Body of pancreas (tissue), 4 donors: Measurements from ENCODE around the gene SP2. TPM values are rescaled to one million over a fixed set of nuclear protein-coding genes. Genes with fewer than 3 reads are reported as not detected.

Experiments used
- ATAC-seq: fragments of 150-250 bp; one replicate; pipeline ENCODE4 v1.9.1; 2016
- DNase-seq, 4 donors: peaks; one replicate each; pipeline ENCODE4 v3.0.0-alpha.2; 2019
- H3K27ac ChIP-seq, 4 donors: fragments of 200-600 bp; sonication (generic); 1 replicate in 3 of 4; 2 replicates in 1 of 4; pipeline versions ENCODE4 v1.5.1 to v1.6.1; 2016 to 2019; ENCODE audit warnings: mild to moderate bottlenecking in 1 of 4, mixed read lengths in 1 of 4, moderate library complexity in 1 of 4
- H3K27me3 ChIP-seq, 2 donors: fragments of 200-600 bp; sonication (generic); one replicate each; pipeline ENCODE4 v1.6.0; 2016; ENCODE audit warnings: mild to moderate bottlenecking in 1 of 2
- H3K36me3 ChIP-seq, 2 donors: fragments of 200-600 bp; sonication (generic); replicated peaks in 1 of 2; 2 replicates each; pipeline ENCODE4 v1.5.1; 2016; ENCODE audit warnings: low read depth in 2 of 2; ENCODE audit not compliant: insufficient read depth in 1 of 2
- H3K4me1 ChIP-seq: fragments of 200-600 bp; sonication (generic); one replicate; pipeline ENCODE4 v1.6.0; 2016
- H3K4me3 ChIP-seq, 2 donors: fragments of 200-600 bp; sonication (generic); 1 replicate in 1 of 2; 2 replicates in 1 of 2; pipeline ENCODE4 v1.5.1; 2016 to 2019
- H3K9me3 ChIP-seq, 3 donors: fragments of 200-600 bp; sonication (generic); 1 replicate in 2 of 3; 2 replicates in 1 of 3; pipeline ENCODE4 v1.5.1; 2016
- CTCF ChIP-seq, 7 experiments: fragments of 450-650 bp in 4 of 7; fragments of 200-600 bp in 3 of 7; sonication (generic) in 3 of 7; IDR thresholded peaks; one replicate each; pipeline ENCODE4 v1.5.1; 2016 to 2019; ENCODE audit warnings: antibody characterized with exemption in 7 of 7
- POLR2A ChIP-seq, 3 donors: fragments of 450-650 bp; IDR thresholded peaks; one replicate each; pipeline ENCODE4 v1.6.1; 2016; ENCODE audit warnings: antibody characterized with exemption in 3 of 3, mild to moderate bottlenecking in 2 of 3
- WGBS, 2 donors: methylation state at CpG; one replicate each; pipeline ENCODE4 v1.1.5; 2017; 5-methylcytosine and 5-hydroxymethylcytosine counted together
- intact Hi-C: fragments of 100-400 bp; cut with DNase I; formaldehyde crosslinking; loops from one replicate; pipeline ENCODE4 v1.15.1; 2023
- total RNA-seq, 2 donors: library from RNA; depleted of rRNA; stranded (reverse); fragments of >200 nt; gene quantifications; one replicate each; pipeline ENCODE4 v1.1.0, GENCODE V29; 2016

Gene SP2
- total RNA-seq, 2 donors from 2014 or later: 4.7 to 6.3 TPM

DNA sequence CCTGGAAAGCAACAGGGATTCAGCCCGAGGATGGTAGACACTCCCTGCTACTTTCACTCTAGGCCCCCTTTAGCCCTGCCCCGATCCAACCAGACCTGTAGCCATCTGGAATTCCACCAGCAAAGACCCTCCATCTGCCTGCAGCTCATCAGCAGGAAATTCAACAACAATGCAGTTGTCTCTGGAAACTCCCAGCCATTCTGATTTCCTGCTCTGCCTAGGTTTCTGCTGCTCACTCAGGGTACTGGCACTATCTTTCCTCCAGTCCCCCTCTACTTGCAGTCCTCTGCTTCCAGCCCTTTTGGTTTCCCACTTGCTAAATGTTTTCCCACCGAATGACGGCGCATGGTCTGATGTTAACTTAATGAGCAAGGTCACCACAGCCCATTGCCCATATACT lies 42.4 kb upstream of the SP2 start:
- Histone ChIP-seq H3K4me3 (no peak overlapping the region), H3K36me3 (no peaks in the 10 kb centered on the region), H3K4me1 (peaks cover 20% of the 10 kb centered on the region), H3K9me3 (no peaks in the 10 kb centered on the region), H3K27me3 (peaks cover 0 to 13% of the 10 kb centered on the region in 2 donors), H3K27ac (no peak overlapping the region)
- WGBS, 2 donors: 15 to 33% methylated on average over 5 of the region's 5 CpGs
- ATAC-seq (no peak), DNase-seq (no peak)
- intact Hi-C loops: no loop called here
- TF ChIP-seq POLR2A (IDR thresholded peaks at IDR 0.05) (no peak), CTCF (IDR thresholded peaks at IDR 0.05) (no peak)

DNA sequence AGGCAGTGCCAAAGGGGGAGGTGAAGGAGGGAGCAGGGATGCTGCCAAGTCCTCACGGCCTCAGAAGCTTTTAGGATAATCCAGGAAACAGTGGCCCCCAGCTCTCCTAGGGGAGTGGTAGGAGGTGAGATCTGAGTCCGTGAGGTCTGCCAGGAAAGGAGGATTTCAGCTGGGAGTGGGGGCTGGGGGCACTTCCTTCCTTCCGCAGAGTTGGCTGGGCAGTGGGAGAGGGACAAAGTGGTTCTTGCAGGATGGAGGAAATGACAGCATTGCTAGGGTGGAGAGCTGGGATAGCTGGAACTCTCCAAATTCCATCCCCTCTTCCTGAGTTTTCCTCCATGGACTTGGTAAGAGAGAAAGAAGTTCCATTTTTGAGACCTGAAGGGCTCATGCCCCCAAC lies 40.3 kb upstream of the SP2 start:
- Histone ChIP-seq H3K4me3 (no peak overlapping the region), H3K27ac (no peak overlapping the region), H3K27me3 (peaks cover 0 to 13% of the 10 kb centered on the region in 2 donors), H3K4me1 (peaks cover 14% of the 10 kb centered on the region), H3K36me3 (no peaks in the 10 kb centered on the region), H3K9me3 (no peaks in the 10 kb centered on the region)
- ATAC-seq (no peak), DNase-seq (no peak)
- intact Hi-C loops: no loop called here
- WGBS, 2 donors: 38 to 52% methylated on average over 3 of the region's 3 CpGs
- no peak for TF ChIP-seq POLR2A (IDR thresholded peaks at IDR 0.05)
- TF ChIP-seq CTCF (IDR thresholded peaks at IDR 0.05): no peak

GRCh38 chr17:47856830-47857229 lies 39.2 kb upstream of the SP2 start:
- no peak for ATAC-seq
- Histone ChIP-seq H3K27me3 (peaks cover 0 to 12% of the 10 kb centered on the region in 2 donors), H3K36me3 (no peaks in the 10 kb centered on the region), H3K4me1 (peaks cover 5% of the 10 kb centered on the region), H3K9me3 (no peaks in the 10 kb centered on the region), H3K4me3 (no peak overlapping the region), H3K27ac (no peak overlapping the region)
- TF ChIP-seq CTCF (IDR thresholded peaks at IDR 0.05) (no peak), POLR2A (IDR thresholded peaks at IDR 0.05) (no peak)
- DNase-seq: no peak
- intact Hi-C loops: no loop called here

DNA sequence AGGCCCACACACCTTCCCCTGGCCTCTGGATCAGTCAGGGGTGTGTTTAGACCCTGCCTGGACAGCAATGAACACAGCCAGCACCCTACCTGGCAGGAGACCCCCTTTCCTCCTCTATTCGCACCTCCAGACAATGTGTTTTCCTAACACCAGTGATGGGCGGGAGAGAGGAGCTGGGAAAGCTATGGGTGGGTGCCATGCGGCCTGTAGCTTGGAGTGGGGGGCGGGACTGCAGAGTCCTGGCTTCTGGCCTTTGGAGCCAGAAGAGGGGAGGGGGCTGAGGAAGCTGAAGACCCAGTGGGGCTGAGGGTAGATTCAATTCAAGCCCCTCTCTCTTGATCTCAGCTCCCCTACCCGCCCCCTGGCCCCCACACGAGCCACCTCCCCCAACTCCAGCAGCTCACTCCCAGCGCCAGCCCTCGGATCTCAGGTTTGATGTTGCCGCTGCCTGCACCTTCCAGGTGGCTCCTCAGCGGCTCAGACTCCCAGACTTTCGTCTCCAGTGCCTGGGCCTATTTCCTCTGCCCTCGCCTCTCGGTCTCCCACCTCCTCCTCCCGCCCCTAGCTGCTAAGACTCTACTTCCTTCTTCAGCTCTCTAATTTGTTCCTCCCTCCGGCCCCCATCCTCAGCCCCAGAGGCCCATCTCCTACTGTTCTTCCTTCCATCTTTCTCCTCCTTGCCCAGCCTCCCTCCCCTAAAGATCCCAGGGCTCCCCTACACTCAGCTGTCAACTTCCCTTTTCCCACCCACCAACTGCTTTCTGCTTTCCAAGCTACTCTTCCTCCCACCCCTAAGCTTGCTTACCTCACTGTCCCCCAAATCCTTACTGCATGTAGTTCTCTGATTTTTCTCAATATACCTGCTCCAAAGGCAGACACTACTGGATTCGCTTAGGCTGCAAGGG lies 38.2 kb upstream of the SP2 start:
- ATAC-seq (no peak), DNase-seq (no peak)
- no peaks in the 10 kb centered on the region for H3K9me3 ChIP-seq
- H3K4me3 ChIP-seq: no peak overlapping the region
- peaks cover 0 to 2% of the 10 kb centered on the region in 2 donors for H3K27me3 ChIP-seq
- TF ChIP-seq CTCF (IDR thresholded peaks at IDR 0.05) (no peak), POLR2A (IDR thresholded peaks at IDR 0.05) (no peak)
- H3K4me1 ChIP-seq: no peaks in the 10 kb centered on the region
- no peak overlapping the region for H3K27ac ChIP-seq
- 78 to 88% methylated on average over 15 of the region's 16 CpGs for WGBS, 2 donors
- intact Hi-C loops: no loop called here
- H3K36me3 ChIP-seq: no peaks in the 10 kb centered on the region

- no peak for DNase-seq
- no peak for ATAC-seq
- Histone ChIP-seq H3K9me3 (no peaks in the 10 kb centered on the region), H3K4me3 (no peak overlapping the region), H3K27ac (no peak overlapping the region), H3K27me3 (no peaks in the 10 kb centered on the region), H3K4me1 (no peaks in the 10 kb centered on the region), H3K36me3 (no peaks in the 10 kb centered on the region)
- intact Hi-C loops: no loop called here
- TF ChIP-seq POLR2A (IDR thresholded peaks at IDR 0.05) (no peak), CTCF (IDR thresholded peaks at IDR 0.05) (no peak)
- 72 to 82% methylated on average over 5 of the region's 5 CpGs for WGBS, 2 donors
Observed at GRCh38 chr17:47860386-47860785, 35.6 kb upstream of the SP2 start.
